ENCODE measurements around the gene LRMDA.

GRCh38 chr10:75398200-75398691 lies 33.2 kb upstream of the LRMDA start:
- TF ChIP-seq CTCF (IDR thresholded peaks at IDR 0.05; ENCODE audit: low read depth, low read length), result no peak
- TF ChIP-seq EZH2phosphoT487 (IDR thresholded peaks at IDR 0.05; ENCODE audit: low read depth), result no peak

All from OCI-LY3 (cell line).